HG03432 (cell line): Measurements from ENCODE around the gene SNRNP70.
"Not testable (repeated sequence)": the region's sequence is repeated elsewhere in the genome, so short reads cannot be mapped to it uniquely, and the experiment has no call there.

Source experiments
- ATAC-seq: cut with Tn5 transposase; IDR thresholded peaks from one replicate; pipeline ENCODE4 v1.9.1; 2021; ENCODE audit warnings: mild to moderate bottlenecking, moderate library complexity; ENCODE audit not compliant: unreplicated experiment

The SNRNP70 gene

DNA sequence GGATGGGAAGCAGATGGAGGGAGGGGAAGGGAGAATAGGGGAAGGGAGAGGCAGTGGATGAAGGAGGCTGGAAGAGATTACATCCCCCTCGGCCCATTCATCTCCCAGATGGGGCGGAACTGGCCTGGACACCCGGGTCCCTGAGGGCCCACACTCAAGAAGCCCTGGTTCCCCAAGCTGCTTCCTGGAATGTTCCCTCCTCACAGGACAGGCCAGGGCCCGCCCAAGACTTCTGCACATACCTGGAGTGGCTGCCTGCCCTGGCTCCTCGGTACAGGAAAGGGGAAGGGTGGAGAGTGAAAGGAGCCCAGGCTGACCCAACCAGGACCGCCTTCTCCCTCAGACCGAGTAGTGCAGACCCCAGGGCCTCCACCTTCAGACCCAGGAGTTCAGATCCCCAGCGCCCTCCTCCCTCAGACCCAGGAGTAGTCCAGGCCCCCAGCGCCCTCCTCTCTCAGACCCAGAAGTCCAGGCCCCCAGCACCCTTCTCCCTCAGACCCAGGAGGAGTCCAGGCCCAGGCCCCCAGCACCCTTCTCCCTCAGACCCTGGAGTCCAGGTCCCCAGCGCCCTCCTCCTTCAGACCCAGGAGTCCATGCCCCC lies 21.1 kb upstream of the SNRNP70 start:
- no peak for ATAC-seq

DNA sequence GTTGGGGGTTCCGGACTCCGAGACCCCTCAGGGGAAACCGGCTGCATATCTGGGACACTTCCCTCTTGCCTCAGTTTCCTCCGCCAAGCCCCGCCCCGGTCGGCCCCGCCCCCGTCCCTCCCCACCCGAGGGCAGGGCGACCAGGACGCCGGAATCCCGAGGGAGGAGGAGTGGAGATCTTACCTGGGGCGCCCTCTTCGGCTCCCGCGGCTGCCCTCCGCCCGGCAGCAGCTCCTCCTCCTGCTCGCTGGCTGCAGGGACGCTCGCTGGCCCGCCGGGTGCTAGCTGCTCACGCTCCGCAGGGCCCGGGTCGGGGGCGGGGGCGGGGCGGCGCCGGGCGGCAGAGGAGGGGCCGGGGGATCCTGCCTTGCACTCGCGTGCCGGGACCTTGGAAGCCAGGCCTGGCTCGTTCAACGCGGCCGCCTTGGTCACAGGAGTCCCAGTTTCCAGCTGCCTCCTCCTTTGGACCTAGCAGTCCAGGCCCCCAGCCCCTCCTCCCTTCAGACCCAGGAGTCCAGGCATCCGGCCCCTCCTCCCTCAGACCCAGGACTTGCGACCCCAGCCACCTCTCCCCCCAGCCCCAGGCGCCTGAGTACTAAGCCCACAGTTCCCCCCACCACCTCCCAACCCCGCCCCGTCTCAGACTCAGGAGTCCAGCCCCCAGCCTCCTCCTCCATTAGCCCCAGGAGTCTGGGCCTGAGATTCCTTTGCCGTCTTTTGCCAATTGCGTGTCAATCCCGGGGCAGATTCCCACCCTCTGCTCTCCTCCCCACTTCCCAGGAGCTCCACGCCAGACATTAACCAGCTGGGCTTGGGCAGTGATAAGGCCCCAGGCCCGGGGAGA lies 20.3 kb upstream of the SNRNP70 start, which contains the start of gene NTF4:
Gene NTF4, minus strand, starts transcription at position 51 of the 844 bp plus-strand sequence. CDS start 2,821 bp downstream, outside the sequence.
- ATAC-seq, result no peak

DNA sequence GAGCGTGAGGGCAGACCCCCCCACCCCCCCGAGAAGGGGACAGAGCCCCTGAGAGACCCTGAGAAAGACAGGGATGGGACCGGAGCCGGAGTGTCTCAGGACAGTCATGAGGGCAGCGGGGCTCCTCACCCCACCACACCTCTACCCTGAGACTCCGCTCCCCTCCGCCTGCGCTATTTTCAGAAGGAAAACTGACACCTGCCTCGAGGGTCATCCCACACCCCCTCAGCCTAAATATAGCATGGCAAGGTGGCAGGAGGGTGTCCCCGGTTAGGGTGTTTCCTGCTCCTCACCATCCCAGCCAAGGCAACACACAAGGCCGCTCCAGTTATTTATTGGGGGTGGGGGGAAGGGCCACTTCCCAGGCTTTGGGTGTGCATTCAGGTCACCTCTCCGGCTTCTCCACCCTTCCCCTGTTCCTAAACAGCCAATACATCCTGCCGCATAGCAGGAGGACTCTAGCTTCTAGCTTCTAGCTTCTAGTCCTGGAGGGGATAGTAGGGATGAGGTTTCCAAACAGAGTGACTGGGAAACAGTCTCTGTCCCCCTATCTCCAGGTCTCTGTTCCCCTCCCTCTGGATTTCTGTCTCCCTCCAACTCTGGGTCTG lies 19.2 kb upstream of the SNRNP70 start:
- no peak for ATAC-seq

DNA sequence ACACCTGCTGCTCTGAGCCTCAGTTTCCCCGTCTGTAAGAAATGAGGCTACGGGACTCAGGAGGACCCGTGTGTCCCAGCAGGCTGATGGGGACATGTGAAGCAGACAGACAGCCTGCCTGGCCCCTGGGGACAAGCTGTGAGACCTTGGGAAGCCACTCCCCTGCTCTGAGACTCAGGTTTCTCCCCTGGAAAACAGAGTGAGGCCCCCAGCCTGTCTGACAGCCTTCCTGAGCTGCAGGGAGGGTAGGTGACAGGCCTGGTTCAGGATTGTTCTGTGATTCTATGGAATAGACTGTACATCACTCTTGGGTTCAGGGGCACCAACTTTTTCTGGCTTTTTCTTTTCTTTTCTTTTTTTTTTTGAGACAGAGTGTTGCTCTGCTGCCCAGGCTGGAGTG lies 17.7 kb upstream of the SNRNP70 start:
- ATAC-seq, result no peak

DNA sequence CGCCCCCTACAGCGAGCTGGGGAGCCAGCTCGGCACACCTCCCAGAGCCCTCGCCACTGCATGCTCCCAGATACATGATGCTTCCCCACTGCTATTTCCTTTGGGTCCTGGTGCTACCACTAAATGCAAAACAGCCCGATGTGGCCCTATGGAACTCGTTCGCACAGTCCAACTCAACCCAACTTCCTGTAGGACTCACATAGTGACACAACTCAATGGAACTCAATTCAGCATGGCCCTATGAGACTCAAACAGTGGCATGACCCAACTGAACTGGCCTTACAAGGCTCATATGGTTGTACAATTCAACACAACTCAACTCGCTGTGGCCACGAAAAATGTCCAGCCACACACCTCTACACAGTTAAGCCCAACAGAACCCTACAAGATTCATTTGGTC lies 16.2 kb upstream of the SNRNP70 start:
- no peak for ATAC-seq

DNA sequence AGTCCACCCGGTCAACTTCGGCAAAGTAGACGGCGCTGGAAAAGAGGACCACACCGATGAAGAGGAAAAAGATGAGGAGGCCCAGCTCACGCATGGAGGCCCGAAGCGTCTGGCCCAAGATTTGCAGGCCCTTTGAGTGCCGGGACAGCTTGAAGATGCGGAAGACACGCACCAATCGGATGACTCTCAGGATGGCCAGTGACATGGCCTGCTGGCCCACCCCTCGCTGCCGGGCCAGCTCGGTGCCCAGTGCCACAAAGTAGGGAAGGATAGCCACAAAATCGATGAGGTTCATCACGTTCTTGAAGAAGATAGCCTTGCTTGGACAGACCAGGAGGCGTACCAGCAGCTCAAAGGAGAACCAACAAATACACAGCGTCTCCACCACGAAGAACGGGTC lies 14.8 kb upstream of the SNRNP70 start:
- no peak for ATAC-seq

DNA sequence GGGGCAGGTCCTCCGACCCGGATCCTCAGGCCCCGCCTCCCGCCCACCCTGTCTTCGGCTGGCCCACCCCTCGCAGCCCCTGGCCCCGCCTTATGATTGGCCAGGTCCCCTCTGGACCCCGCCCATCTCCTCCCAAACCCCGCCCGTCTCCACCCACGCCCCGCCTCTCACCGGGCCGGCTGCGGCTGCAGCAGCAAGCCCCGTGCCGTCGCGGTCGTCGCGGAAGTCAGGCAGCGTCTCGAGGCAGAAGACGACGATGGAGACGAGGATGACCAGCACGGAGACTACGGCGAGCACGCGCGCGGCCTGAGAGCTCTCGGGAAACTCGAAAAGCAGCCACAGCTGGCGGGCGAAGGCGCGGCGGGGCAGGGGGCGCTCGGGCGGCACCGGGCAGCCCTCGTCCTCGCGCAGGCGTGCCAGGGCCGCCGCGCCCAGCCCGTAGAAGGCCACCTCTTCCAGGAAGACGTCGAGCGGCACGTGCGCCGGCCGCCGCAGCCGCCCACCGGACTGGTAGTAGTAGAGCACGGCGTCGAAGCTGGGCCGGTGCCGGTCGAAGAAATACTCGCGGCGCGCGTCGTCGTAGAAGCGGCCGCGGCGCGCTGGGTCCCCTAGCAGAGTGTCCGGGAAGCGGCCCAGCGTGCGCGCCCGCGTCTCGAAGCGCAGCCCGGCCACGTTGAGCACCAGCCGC lies 13.2 kb upstream of the SNRNP70 start:
- no peak for ATAC-seq

DNA sequence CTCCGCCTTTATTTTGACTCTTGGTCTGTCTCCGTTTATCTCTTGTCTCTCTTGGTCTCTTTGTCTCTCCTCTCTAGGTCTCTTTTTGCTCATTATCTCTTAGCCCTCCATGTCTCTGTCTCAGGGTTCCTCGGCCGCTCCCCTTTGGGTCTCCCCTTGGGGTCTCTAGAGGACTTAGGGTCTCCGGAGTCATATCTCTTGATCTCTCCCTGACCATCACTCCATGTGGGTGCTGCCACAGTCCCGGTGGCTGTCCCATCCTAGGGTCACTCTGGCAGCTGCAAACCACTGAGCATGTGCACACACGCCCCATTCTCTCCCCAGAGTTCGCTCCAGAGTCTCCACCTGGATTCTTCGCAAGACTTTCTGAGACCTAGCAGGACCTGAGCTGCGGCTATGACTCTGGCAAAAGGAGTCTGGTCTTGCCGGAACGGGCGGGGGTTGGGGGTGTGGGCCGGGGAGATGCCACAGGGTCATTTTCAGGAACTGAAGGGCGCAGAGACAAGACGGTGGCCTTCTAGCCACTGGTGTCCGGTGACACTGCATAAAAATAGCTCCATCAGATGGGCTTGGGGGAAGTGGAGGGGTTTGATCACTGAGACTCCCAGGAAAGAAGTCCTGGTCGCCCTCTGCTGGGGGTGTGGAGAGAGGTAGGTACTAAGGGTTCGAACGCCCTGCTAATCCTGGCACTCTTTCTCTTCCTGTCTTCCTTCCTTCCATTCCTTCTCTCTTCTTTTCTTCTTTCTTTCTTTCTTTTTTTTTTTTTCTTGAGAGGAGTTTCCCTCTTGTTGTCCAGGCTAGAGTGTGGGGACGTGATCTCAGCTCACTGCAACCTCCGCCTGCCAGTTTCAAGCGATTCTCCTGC lies 11.5 kb upstream of the SNRNP70 start:
- no peak for ATAC-seq

DNA sequence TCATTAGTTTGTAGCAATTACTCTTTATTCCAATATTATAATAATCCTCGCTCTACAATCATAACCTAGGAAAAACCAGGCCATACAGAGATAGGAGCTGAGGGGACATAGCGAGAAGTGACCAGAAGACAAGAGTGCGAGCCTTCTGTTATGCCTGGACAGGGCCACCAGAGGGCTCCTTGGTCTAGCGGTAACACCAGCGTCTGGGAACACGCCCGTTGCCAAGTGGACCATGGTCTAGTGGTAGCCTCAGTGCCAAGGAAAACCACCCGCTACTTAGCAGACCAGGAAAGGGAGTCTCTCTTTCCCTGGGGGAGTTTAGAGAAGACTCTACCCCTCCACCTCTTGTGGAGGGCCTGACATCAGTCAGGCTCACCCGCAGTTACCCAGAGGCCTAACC lies 10.4 kb upstream of the SNRNP70 start:
- not testable (repeated sequence) for ATAC-seq

DNA sequence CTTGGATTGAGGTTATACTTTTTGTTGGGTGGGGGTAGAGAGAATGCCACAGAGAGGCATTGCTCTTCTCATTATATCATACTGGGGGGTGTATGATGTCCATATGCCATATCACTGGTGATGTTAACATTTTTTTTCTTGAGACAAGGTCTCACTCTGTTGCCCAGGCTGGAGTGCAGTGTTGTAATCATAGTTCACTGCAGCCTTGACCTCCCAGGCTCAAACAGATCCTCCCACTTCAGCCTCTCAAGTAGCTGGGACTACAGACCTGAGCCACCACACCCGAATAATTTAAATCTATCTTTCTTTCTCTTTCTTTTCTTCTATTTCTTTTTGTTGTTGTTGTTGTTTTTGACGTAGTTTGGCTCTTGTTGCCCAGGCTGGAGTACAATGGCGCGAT lies 4.9 kb upstream of the SNRNP70 start:
- no peak for ATAC-seq

DNA sequence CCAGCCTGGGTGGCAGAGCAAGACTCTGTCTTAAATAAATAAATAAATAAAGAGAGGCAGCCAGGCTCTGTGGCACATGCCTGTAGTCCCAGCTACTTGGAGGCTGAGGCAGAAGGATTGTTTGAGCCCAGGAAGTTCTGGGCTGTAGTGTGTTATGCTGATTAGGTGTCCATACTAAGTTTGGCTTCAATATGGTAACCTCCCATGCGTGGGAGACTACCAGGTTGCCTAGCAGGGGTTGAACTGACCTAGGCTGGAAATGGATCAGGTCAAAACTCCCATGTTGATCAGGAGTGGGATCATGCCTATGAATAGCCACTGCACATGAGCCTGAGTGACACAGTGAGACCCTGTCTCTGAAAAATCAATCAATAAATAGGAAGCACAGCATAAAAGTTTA lies 4.0 kb upstream of the SNRNP70 start:
- no peak for ATAC-seq

DNA sequence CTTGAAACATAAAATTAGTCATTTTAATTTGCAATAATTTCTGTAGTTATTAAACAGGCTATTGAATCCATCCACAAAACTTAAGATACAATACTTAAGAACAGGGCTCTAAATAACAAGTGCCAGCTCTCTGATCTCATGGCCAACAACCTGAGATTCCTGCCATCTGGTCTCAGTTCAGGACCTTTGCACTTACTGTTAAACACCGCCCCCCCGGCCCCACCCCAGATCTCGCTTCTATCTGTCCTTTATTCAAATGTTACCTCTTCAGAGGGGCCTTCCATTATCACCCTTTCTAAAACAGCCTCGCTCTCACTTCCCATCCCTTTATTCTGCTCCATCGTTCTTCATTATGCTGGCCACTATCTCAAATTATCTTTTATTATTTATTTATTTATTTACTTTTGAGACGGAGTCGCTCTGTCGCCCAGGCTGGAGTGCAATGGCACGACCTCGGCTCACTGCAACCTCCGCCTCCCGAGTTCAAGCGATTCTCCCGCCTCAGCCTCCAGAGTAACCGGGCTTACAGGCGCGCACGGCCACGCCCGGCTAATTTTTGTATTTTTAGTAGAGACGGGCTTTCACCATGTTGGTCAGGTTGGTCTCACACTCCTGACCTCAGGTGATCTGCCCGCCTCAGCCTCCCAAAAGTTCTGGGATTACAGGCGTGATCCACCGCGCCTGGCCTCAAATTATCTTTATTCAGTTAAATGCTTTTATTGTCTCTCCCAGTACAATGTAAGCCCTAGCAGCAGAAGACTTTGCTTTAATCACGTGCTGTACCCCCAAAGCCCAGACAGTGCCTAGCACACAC lies 838 bp upstream of the SNRNP70 start:
- no peak for ATAC-seq

DNA sequence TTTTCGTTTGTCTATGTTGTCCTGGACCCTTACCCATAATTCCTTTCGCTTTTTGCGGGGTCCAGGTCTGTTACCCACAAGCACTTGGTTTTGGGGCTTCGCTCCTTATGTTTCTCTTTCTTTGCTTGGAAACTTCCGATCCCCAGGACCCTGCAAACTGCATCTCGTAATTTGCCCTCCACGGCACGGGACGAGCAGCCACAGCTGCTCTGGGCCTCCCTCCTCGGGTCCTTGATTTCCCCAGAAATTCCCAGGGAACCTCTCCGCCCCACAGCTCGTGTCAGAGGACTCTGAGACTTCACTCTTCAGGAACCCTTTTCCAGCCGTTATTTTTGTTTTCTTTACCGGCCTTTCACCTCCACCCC lies 599 bp downstream of the SNRNP70 start:
- ATAC-seq, result no peak

DNA sequence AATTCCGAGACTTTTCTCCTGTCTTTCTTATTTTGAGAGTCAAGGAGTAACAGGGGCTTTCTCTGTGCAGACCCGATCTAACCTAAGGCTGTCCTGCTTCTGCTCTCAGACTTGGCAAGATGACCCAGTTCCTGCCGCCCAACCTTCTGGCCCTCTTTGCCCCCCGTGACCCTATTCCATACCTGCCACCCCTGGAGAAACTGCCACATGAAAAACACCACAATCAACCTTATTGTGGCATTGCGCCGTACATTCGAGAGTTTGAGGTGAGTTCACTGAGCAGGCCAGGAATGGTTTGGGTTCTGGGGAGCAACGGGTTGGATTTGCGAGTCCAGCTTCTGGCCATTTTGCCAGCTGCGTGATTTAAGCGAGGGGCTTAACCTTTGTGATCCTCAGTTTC lies 1.0 kb downstream of the SNRNP70 start:
- ATAC-seq, result no peak

DNA sequence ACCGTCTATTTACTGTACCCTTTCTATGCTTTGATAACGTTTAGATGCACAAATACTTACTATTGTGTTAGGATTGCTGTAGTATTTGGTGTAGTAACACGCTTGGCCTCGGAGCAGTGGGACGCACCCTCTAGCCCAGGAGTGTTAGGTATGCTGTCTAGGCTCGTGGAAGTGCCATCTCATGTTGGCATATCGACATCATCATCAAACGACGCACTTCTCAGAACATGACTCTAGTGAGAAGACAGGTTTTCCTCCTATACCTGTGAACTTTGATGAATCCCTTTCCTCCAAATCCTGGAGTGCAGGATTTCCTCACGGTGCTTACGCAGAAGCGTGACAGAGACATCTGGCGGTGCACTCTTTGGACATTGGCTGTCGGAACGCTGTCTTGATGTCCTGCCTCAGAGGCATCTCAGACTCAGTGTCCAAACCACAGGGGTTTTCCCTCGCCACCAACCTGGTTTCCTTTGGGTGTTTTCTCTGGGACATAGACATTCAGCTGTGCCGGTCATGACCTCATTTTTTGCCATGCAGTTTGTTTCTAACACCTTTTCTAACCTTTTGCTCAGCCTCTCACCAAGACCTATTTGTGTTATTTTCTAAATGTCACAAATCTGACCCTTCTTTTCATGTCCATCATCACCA lies 6.3 kb downstream of the SNRNP70 start:
- no peak for ATAC-seq

DNA sequence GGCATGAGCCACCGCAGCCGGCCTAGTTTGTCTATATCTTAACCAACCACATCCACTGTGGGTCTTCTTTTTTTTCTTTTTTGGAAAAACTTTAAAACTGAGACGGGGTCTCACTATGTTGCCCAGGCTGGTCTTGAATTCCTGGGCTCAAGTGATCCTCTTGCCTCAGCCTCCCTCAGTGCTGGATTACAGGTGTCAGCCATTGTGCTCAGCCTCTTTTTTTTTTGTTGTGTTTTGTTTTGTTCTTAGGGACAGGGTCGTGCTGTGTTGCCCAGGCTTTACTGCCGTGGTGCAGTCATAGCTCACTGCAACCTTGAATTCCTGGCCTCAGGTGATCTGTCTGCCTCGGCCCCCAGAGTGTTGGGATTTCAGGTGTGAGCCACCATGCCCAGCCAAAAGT lies 7.4 kb downstream of the SNRNP70 start:
- no peak for ATAC-seq

DNA sequence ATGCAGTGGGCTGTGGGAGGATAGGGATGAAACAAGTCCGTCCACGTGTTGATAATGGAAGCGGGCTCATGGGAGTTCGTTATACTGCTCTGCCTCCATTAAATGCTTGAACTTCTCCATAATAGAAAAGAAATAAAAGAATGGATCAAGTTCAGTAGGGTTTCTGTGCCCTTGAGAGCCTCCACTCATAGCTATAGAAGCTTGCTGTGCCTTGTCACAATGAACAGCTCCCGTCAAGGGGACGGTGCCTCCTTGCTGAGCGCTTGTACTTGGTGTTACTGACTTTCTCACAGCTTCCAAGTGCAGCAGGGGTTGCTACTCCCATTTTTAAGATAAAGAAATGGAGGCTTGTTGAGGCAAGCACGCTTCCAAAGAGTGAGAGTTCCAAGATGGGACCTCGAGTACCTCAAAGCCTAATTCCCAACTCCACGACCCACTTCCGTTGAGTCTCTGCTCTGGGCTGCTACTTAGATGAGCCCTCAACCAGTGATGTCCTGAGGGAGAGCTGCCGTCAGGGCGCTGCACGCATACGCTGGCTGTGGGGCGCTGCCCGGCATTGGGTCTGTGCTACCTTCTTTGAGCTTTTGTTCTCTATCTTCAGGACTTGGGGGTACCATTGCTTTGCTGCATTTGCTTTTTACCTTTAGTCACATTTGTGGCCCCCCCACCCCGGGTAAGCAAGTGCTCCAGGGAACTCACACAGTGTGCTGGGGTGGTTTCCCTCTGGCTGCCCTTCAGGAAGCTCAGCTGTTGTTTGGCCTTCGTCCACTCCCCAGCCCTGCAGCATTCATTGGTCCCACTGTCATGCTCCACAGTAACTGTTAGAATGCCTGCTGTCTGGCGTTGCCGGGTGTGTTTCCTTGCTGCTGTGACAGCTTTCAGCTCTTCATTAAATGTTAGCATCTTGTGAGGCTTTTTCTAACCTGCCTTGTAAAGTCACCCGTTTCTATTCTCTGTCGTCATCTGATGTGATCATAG lies 9.5 kb downstream of the SNRNP70 start:
- no peak for ATAC-seq
